CD4-positive, CD25-positive, alpha-beta regulatory T cell (primary cell): ENCODE data around the gene SORCS1. TPM values are rescaled to one million over a fixed set of nuclear protein-coding genes. Genes with fewer than 3 reads are reported as not detected.

Experiments used
- ATAC-seq, 2 donors: fragments of 150-1000 bp; cut with Tn5 transposase; one replicate each; pipeline ENCODE4 v1.10.0; 2021; ENCODE audit warnings: low read depth in 2 of 2, moderate number of reproducible peaks in 2 of 2, moderate library complexity in 1 of 2
- DNase-seq, 3 donors: peaks; one replicate each; pipeline versions ENCODE4 v3.0.0 to v3.0.0-alpha.2; 2012 to 2022; ENCODE audit warnings: mixed read lengths in 1 of 3
- H3K27ac ChIP-seq: one replicate; pipeline ENCODE4 v1.7.0; 2013; ENCODE audit warnings: mild to moderate bottlenecking, low read length; ENCODE audit not compliant: insufficient read depth, poor library complexity, severe bottlenecking
- H3K27me3 ChIP-seq: one replicate; pipeline ENCODE4 v1.7.0; 2013; ENCODE audit warnings: low read length; ENCODE audit not compliant: control insufficient read depth, insufficient read depth
- H3K36me3 ChIP-seq: one replicate; pipeline ENCODE4 v1.7.0; 2013; ENCODE audit warnings: mild to moderate bottlenecking, low read length, moderate library complexity; ENCODE audit not compliant: control insufficient read depth, insufficient read depth
- H3K4me1 ChIP-seq: 2 replicates; pipeline ENCODE4 v1.7.0; 2013; ENCODE audit warnings: mild to moderate bottlenecking, low read length; ENCODE audit not compliant: insufficient read depth, control insufficient read depth, poor library complexity, severe bottlenecking
- H3K4me3 ChIP-seq: one replicate; pipeline ENCODE4 v1.7.0; 2013; ENCODE audit warnings: low read depth, mild to moderate bottlenecking, low read length, moderate library complexity
- H3K9me3 ChIP-seq, 2 experiments: 1 replicate in 1 of 2; 2 replicates in 1 of 2; pipeline ENCODE4 v1.7.0; 2013; ENCODE audit warnings: low read length in 2 of 2, mild to moderate bottlenecking in 1 of 2, moderate library complexity in 1 of 2; ENCODE audit not compliant: control insufficient read depth in 2 of 2
- H3K27ac Mint-ChIP-seq, 3 donors: one replicate each; pipeline ENCODE4 v1.8.0; 2020 to 2022; ENCODE audit warnings: mild to moderate bottlenecking in 3 of 3, mixed read lengths in 3 of 3, moderate library complexity in 2 of 3
- H3K27me3 Mint-ChIP-seq: one replicate; pipeline ENCODE4 v1.8.0; 2022; ENCODE audit warnings: mild to moderate bottlenecking, mixed read lengths
- H3K36me3 Mint-ChIP-seq: one replicate; pipeline ENCODE4 v1.8.0; 2020; ENCODE audit warnings: mixed read lengths
- H3K4me1 Mint-ChIP-seq, 4 donors: one replicate each; pipeline ENCODE4 v1.8.0; 2020 to 2022; ENCODE audit warnings: mixed read lengths in 4 of 4, mild to moderate bottlenecking in 1 of 4
- H3K4me3 Mint-ChIP-seq, 4 donors: one replicate each; pipeline ENCODE4 v1.8.0; 2020 to 2022; ENCODE audit warnings: mild to moderate bottlenecking in 4 of 4, mixed read lengths in 4 of 4, moderate library complexity in 3 of 4
- H3K9me3 Mint-ChIP-seq, 7 donors: one replicate each; pipeline ENCODE4 v1.8.0; 2020 to 2022; ENCODE audit warnings: mixed read lengths in 7 of 7, mild to moderate bottlenecking in 3 of 7, moderate library complexity in 2 of 7
- polyA plus RNA-seq, 4 donors: library from polyadenylated mRNA; unstranded; fragments of 300-500 nt; fragmentation: Illumina TruSeq; gene quantifications; one replicate each; pipeline ENCODE4 v1.2.3, GENCODE V29; 2021
- total RNA-seq: library from RNA; stranded (reverse); gene quantifications from one replicate; pipeline ENCODE4 v1.2.3, GENCODE V29; 2022

SORCS1 gene
- total and polyA plus RNA-seq, 5 donors from 2014 or later = not detected

GRCh38 chr10:106832846-106833245, 331.7 kb downstream of the SORCS1 start:
- H3K36me3 Mint-ChIP-seq = no peaks in the 10 kb centered on the region
- no peak overlapping the region for H3K4me3 ChIP-seq
- no peak overlapping the region for H3K4me3 Mint-ChIP-seq
- H3K4me1 Mint-ChIP-seq = no peaks in the 10 kb centered on the region
- H3K9me3 Mint-ChIP-seq = peaks cover 0 to 15% (median 10%) of the 10 kb centered on the region in 7 donors
- H3K27ac ChIP-seq = no peak overlapping the region
- no peaks in the 10 kb centered on the region for H3K4me1 ChIP-seq
- no peak overlapping the region for H3K27ac Mint-ChIP-seq
- ATAC-seq = no peak
- no peaks in the 10 kb centered on the region for H3K27me3 ChIP-seq
- no peaks in the 10 kb centered on the region for H3K36me3 ChIP-seq
- H3K27me3 Mint-ChIP-seq = no peaks in the 10 kb centered on the region
- H3K9me3 ChIP-seq = peaks cover 0 to 1% of the 10 kb centered on the region in 2 experiments
- DNase-seq = no peak

- Histone ChIP-seq H3K4me1 (no peaks in the 10 kb centered on the region), H3K27ac (no peak overlapping the region), H3K4me3 (no peak overlapping the region), H3K9me3 (no peaks in the 10 kb centered on the region), H3K27me3 (no peaks in the 10 kb centered on the region), H3K36me3 (no peaks in the 10 kb centered on the region)
- no peaks in the 10 kb centered on the region for H3K36me3 Mint-ChIP-seq
- H3K27ac Mint-ChIP-seq = no peak overlapping the region
- ATAC-seq = no peak
- no peaks in the 10 kb centered on the region for H3K4me1 Mint-ChIP-seq
- H3K4me3 Mint-ChIP-seq = no peak overlapping the region
- H3K9me3 Mint-ChIP-seq = peaks cover 0 to 15% (median 10%) of the 10 kb centered on the region in 7 donors
- no peak for DNase-seq
- H3K27me3 Mint-ChIP-seq = no peaks in the 10 kb centered on the region
Measured at GRCh38 chr10:106830471-106830870, 334.0 kb downstream of the SORCS1 start.

GRCh38 chr10:106830006-106830405, 334.5 kb downstream of the SORCS1 start:
- Mint-ChIP-seq H3K27ac (no peak overlapping the region), H3K27me3 (no peaks in the 10 kb centered on the region), H3K9me3 (peaks cover 0 to 15% (median 10%) of the 10 kb centered on the region in 7 donors), H3K4me1 (no peaks in the 10 kb centered on the region), H3K36me3 (no peaks in the 10 kb centered on the region), H3K4me3 (no peak overlapping the region)
- Histone ChIP-seq H3K27me3 (no peaks in the 10 kb centered on the region), H3K27ac (no peak overlapping the region), H3K4me1 (no peaks in the 10 kb centered on the region), H3K4me3 (no peak overlapping the region), H3K36me3 (no peaks in the 10 kb centered on the region), H3K9me3 (no peaks in the 10 kb centered on the region)
- DNase-seq (no peak), ATAC-seq (no peak)

GRCh38 chr10:106826716-106827115, 337.8 kb downstream of the SORCS1 start:
- Mint-ChIP-seq H3K4me1 (no peaks in the 10 kb centered on the region), H3K4me3 (no peak overlapping the region)

GRCh38 chr10:106825576-106826364, 338.7 kb downstream of the SORCS1 start:
- Histone ChIP-seq H3K9me3 (no peaks in the 10 kb centered on the region), H3K27ac (no peak overlapping the region), H3K27me3 (no peaks in the 10 kb centered on the region), H3K4me1 (no peaks in the 10 kb centered on the region), H3K36me3 (no peaks in the 10 kb centered on the region), H3K4me3 (no peak overlapping the region)
- H3K4me3 Mint-ChIP-seq = no peak overlapping the region
- H3K27me3 Mint-ChIP-seq = no peaks in the 10 kb centered on the region
- no peaks in the 10 kb centered on the region for H3K36me3 Mint-ChIP-seq
- DNase-seq = no peak
- H3K4me1 Mint-ChIP-seq = no peaks in the 10 kb centered on the region
- ATAC-seq = no peak
- H3K27ac Mint-ChIP-seq = no peak overlapping the region
- H3K9me3 Mint-ChIP-seq = peaks cover 0 to 7% (median 4%) of the 10 kb centered on the region in 7 donors

More at GRCh38 chr10:106826716-106827115, 337.8 kb downstream of the SORCS1 start:
- H3K9me3 ChIP-seq = no peaks in the 10 kb centered on the region
- no peak overlapping the region for H3K4me3 ChIP-seq
- Mint-ChIP-seq H3K36me3 (no peaks in the 10 kb centered on the region), H3K27ac (no peak overlapping the region), H3K9me3 (peaks cover 0 to 7% (median 6%) of the 10 kb centered on the region in 7 donors), H3K27me3 (no peaks in the 10 kb centered on the region)
- ATAC-seq (no peak), DNase-seq (no peak)
- H3K27me3 ChIP-seq = no peaks in the 10 kb centered on the region
- H3K4me1 ChIP-seq = no peaks in the 10 kb centered on the region
- no peak overlapping the region for H3K27ac ChIP-seq
- H3K36me3 ChIP-seq = no peaks in the 10 kb centered on the region

- H3K36me3 Mint-ChIP-seq = no peaks in the 10 kb centered on the region
- H3K4me3 Mint-ChIP-seq = no peak overlapping the region
- Histone ChIP-seq H3K27ac (no peak overlapping the region), H3K9me3 (no peaks in the 10 kb centered on the region), H3K4me3 (no peak overlapping the region), H3K27me3 (no peaks in the 10 kb centered on the region), H3K4me1 (no peaks in the 10 kb centered on the region), H3K36me3 (no peaks in the 10 kb centered on the region)
- H3K27me3 Mint-ChIP-seq = no peaks in the 10 kb centered on the region
- no peaks in the 10 kb centered on the region for H3K4me1 Mint-ChIP-seq
- H3K9me3 Mint-ChIP-seq = peaks cover 0 to 12% (median 1%) of the 10 kb centered on the region in 7 donors
- H3K27ac Mint-ChIP-seq = no peak overlapping the region
- DNase-seq = no peak
- no peak for ATAC-seq
Measured at GRCh38 chr10:106820579-106820978, 343.9 kb downstream of the SORCS1 start.

- H3K4me3 Mint-ChIP-seq = no peak overlapping the region
- H3K36me3 Mint-ChIP-seq = no peaks in the 10 kb centered on the region
- H3K9me3 Mint-ChIP-seq = peaks cover 0 to 12% (median 1%) of the 10 kb centered on the region in 7 donors
- Histone ChIP-seq H3K36me3 (no peaks in the 10 kb centered on the region), H3K4me1 (no peaks in the 10 kb centered on the region), H3K27ac (no peak overlapping the region), H3K4me3 (no peak overlapping the region), H3K9me3 (no peaks in the 10 kb centered on the region), H3K27me3 (no peaks in the 10 kb centered on the region)
- no peaks in the 10 kb centered on the region for H3K4me1 Mint-ChIP-seq
- ATAC-seq (no peak), DNase-seq (no peak)
- H3K27ac Mint-ChIP-seq = no peak overlapping the region
- no peaks in the 10 kb centered on the region for H3K27me3 Mint-ChIP-seq
Measured at GRCh38 chr10:106819490-106819889, 345.0 kb downstream of the SORCS1 start.
